IPS DF 6.9 (cell line): ENCODE results near the gene NEAT1.

Experiments used
- DNase-seq: peaks from one replicate; pipeline ENCODE4 v3.0.0-alpha.2; 2013; ENCODE audit warnings: low read depth, low spot score
- H3K27ac ChIP-seq: one replicate; pipeline ENCODE4 v1.5.1; 2013; ENCODE audit warnings: low read length, control low read depth
- H3K27me3 ChIP-seq: 2 replicates; pipeline ENCODE4 v1.6.1; 2013; ENCODE audit warnings: mild to moderate bottlenecking, low read length; ENCODE audit not compliant: control insufficient read depth, insufficient read depth
- H3K36me3 ChIP-seq: 2 replicates; pipeline ENCODE4 v1.6.1; 2013; ENCODE audit warnings: low read length; ENCODE audit not compliant: control insufficient read depth, insufficient read depth
- H3K4me1 ChIP-seq: 2 replicates; pipeline ENCODE4 v1.6.1; 2013; ENCODE audit warnings: low read length; ENCODE audit not compliant: control insufficient read depth, insufficient read depth
- H3K4me3 ChIP-seq: 2 replicates; pipeline ENCODE4 v1.5.1; 2013; ENCODE audit warnings: mild to moderate bottlenecking, low read length
- H3K9me3 ChIP-seq: 2 replicates; pipeline ENCODE4 v1.6.1; 2013; ENCODE audit warnings: low read length, inconsistent platforms; ENCODE audit not compliant: control insufficient read depth, insufficient read depth
- WGBS: extraction: QIAGEN DNeasy Blood & Tissue Kit; methylation state at CpG from one replicate; pipeline ENCODE4 v1.1.7; 2013; ENCODE audit warnings: mixed read lengths, missing lambda C conversion rate; ENCODE audit not compliant: insufficient read length, insufficient coverage; 5-methylcytosine and 5-hydroxymethylcytosine counted together

The NEAT1 gene

GRCh38 chr11:65380460-65381119, 42.0 kb upstream of the NEAT1 start:
- no peaks in the 10 kb centered on the region for H3K36me3 ChIP-seq
- no CpG with 5 or more reads among the region's 16 CpGs for WGBS
- H3K4me3 ChIP-seq: no peak overlapping the region
- peaks cover 5% of the 10 kb centered on the region; the same call in 1 of the 2 replicates for H3K4me1 ChIP-seq
- no peak for DNase-seq
- no peaks in the 10 kb centered on the region for H3K27me3 ChIP-seq
- H3K27ac ChIP-seq: no peak overlapping the region
- H3K9me3 ChIP-seq: no peaks in the 10 kb centered on the region

- WGBS: no CpG with 5 or more reads among the region's 6 CpGs
Measured at GRCh38 chr11:65381716-65382032, 40.9 kb upstream of the NEAT1 start.

GRCh38 chr11:65382033-65382803, 40.4 kb upstream of the NEAT1 start, which contains the start of gene SLC25A45:
Gene SLC25A45 (minus strand): TSS chr11:65382646. CDS start chr11:65381951, 695 bp downstream.
- H3K9me3 ChIP-seq: no peaks in the 10 kb centered on the region
- no peaks in the 10 kb centered on the region for H3K36me3 ChIP-seq
- no CpG with 5 or more reads among the region's 27 CpGs for WGBS
- H3K27ac ChIP-seq: no peak within 1 kb of the TSS
- H3K4me3 ChIP-seq: no peak within 1 kb of the TSS
- H3K27me3 ChIP-seq: no peaks in the 10 kb centered on the region
- no peak for DNase-seq
- H3K4me1 ChIP-seq: peaks cover 5% of the 10 kb centered on the region; the same call in 1 of the 2 replicates

More at GRCh38 chr11:65381716-65382032, 40.9 kb upstream of the NEAT1 start:
- Histone ChIP-seq H3K27me3 (no peaks in the 10 kb centered on the region), H3K9me3 (no peaks in the 10 kb centered on the region), H3K27ac (no peak overlapping the region), H3K4me3 (no peak overlapping the region), H3K4me1 (peaks cover 5% of the 10 kb centered on the region; the same call in 1 of the 2 replicates), H3K36me3 (no peaks in the 10 kb centered on the region)
- DNase-seq: no peak

- Histone ChIP-seq H3K4me3 (no peak overlapping the region), H3K27ac (no peak overlapping the region), H3K36me3 (no peaks in the 10 kb centered on the region), H3K27me3 (no peaks in the 10 kb centered on the region), H3K9me3 (no peaks in the 10 kb centered on the region), H3K4me1 (peaks cover 5% of the 10 kb centered on the region; the same call in 1 of the 2 replicates)
- no peak for DNase-seq
- no CpG with 5 or more reads among the region's 12 CpGs for WGBS
Measured at GRCh38 chr11:65382804-65383368, 39.7 kb upstream of the NEAT1 start.

GRCh38 chr11:65383778-65384177, 38.8 kb upstream of the NEAT1 start:
- Histone ChIP-seq H3K4me3 (no peak overlapping the region), H3K9me3 (no peaks in the 10 kb centered on the region), H3K36me3 (no peaks in the 10 kb centered on the region), H3K27ac (no peak overlapping the region), H3K4me1 (peaks cover 5% of the 10 kb centered on the region), H3K27me3 (no peaks in the 10 kb centered on the region)
- WGBS: no CpG with 5 or more reads among the region's 6 CpGs
- DNase-seq: no peak

GRCh38 chr11:65384301-65384889, 38.2 kb upstream of the NEAT1 start:
- Histone ChIP-seq H3K9me3 (no peaks in the 10 kb centered on the region), H3K36me3 (no peaks in the 10 kb centered on the region), H3K4me3 (no peak overlapping the region), H3K27ac (no peak overlapping the region), H3K4me1 (peaks cover 5% of the 10 kb centered on the region), H3K27me3 (no peaks in the 10 kb centered on the region)
- no CpG with 5 or more reads among the region's 8 CpGs for WGBS
- DNase-seq: no peak

GRCh38 chr11:65386307-65387140, 36.1 kb upstream of the NEAT1 start, which contains the start of gene FRMD8:
Gene FRMD8 (plus strand): TSS chr11:65386637. CDS start chr11:65387037, 400 bp downstream.
- Histone ChIP-seq H3K9me3 (no peaks in the 10 kb centered on the region), H3K36me3 (no peaks in the 10 kb centered on the region), H3K4me3 (peak within 1 kb of the TSS; percentile 71), H3K27me3 (no peaks in the 10 kb centered on the region), H3K4me1 (peaks cover 13% of the 10 kb centered on the region), H3K27ac (no peak within 1 kb of the TSS)
- WGBS: no CpG with 5 or more reads among the region's 76 CpGs
- DNase-seq: no peak

GRCh38 chr11:65388731-65389130, 33.9 kb upstream of the NEAT1 start:
- no peak for DNase-seq
- WGBS: no CpG with 5 or more reads among the region's 4 CpGs
- no peaks in the 10 kb centered on the region for H3K36me3 ChIP-seq
- H3K4me1 ChIP-seq: peaks cover 9% of the 10 kb centered on the region
- no peak overlapping the region for H3K27ac ChIP-seq
- H3K27me3 ChIP-seq: no peaks in the 10 kb centered on the region
- H3K9me3 ChIP-seq: no peaks in the 10 kb centered on the region
- H3K4me3 ChIP-seq: no peak overlapping the region

- WGBS: no CpG with 5 or more reads among the region's 20 CpGs
- Histone ChIP-seq H3K4me3 (no peak overlapping the region), H3K4me1 (peaks cover 9% of the 10 kb centered on the region)
Measured at GRCh38 chr11:65389294-65389980, 33.2 kb upstream of the NEAT1 start.

More at GRCh38 chr11:65389294-65389980, 33.2 kb upstream of the NEAT1 start:
- no peak for DNase-seq
- H3K36me3 ChIP-seq: no peaks in the 10 kb centered on the region
- no peaks in the 10 kb centered on the region for H3K9me3 ChIP-seq
- H3K27ac ChIP-seq: no peak overlapping the region
- H3K27me3 ChIP-seq: no peaks in the 10 kb centered on the region
